ENCODE measurements around the gene PAN3.

PAN3 gene

DNA sequence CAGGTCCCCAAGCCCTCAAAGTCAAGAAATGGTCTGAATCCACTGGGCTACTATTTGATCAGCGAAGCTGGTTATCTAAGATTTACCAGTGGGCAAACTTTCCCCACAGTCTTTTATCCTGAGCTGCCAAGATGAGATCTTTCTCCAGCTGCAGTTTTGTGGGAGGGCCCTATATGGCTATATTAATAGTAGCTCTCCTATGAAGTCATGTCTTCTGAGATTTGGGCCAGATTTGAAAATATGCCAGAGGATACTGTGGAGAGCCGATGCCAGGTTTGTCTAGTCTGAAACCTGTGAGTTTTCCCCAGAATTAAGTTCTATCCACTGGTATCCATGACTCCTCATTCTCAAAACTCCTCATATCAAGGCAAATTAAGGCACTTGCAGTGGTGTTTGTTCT is 183.4 kb downstream of the PAN3 start:
- H3K36me3 ChIP-seq (ENCODE audit: control insufficient read depth in 2 of 2, insufficient read depth in 1 of 2, low read length in 2 of 2), result no peaks in the 10 kb centered on the region
- POLR2A ChIA-PET, result no interaction called here
- no peak overlapping the region for H3K4me3 ChIP-seq (ENCODE audit: low read depth, low read length)
- CTCF ChIA-PET, result no interaction called here
- no peaks in the 10 kb centered on the region; the same call in 1 of the 2 replicates for H3K4me1 ChIP-seq (ENCODE audit: control insufficient read depth, insufficient read depth, low read length)
- TF ChIP-seq ZNF549 (tag by site-specific recombination; IDR thresholded peaks at IDR 0.05), result no peak
- TF ChIP-seq EGR2 (tag by site-specific recombination; IDR thresholded peaks at IDR 0.05; ENCODE audit: low read depth), result no peak
- TF ChIP-seq, protein P1, sequence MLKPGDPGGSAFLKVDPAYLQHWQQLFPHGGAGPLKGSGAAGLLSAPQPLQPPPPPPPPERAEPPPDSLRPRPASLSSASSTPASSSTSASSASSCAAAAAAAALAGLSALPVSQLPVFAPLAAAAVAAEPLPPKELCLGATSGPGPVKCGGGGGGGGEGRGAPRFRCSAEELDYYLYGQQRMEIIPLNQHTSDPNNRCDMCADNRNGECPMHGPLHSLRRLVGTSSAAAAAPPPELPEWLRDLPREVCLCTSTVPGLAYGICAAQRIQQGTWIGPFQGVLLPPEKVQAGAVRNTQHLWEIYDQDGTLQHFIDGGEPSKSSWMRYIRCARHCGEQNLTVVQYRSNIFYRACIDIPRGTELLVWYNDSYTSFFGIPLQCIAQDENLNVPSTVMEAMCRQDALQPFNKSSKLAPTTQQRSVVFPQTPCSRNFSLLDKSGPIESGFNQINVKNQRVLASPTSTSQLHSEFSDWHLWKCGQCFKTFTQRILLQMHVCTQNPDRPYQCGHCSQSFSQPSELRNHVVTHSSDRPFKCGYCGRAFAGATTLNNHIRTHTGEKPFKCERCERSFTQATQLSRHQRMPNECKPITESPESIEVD (tag by site-specific recombination; IDR thresholded peaks at IDR 0.05), result no peak
- TF ChIP-seq ZNF791 (tag by site-specific recombination; IDR thresholded peaks at IDR 0.05), result no peak
- TF ChIP-seq, protein P2, sequence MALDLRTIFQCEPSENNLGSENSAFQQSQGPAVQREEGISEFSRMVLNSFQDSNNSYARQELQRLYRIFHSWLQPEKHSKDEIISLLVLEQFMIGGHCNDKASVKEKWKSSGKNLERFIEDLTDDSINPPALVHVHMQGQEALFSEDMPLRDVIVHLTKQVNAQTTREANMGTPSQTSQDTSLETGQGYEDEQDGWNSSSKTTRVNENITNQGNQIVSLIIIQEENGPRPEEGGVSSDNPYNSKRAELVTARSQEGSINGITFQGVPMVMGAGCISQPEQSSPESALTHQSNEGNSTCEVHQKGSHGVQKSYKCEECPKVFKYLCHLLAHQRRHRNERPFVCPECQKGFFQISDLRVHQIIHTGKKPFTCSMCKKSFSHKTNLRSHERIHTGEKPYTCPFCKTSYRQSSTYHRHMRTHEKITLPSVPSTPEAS (tag by site-specific recombination; IDR thresholded peaks at IDR 0.05), result no peak
- TF ChIP-seq, protein P3, sequence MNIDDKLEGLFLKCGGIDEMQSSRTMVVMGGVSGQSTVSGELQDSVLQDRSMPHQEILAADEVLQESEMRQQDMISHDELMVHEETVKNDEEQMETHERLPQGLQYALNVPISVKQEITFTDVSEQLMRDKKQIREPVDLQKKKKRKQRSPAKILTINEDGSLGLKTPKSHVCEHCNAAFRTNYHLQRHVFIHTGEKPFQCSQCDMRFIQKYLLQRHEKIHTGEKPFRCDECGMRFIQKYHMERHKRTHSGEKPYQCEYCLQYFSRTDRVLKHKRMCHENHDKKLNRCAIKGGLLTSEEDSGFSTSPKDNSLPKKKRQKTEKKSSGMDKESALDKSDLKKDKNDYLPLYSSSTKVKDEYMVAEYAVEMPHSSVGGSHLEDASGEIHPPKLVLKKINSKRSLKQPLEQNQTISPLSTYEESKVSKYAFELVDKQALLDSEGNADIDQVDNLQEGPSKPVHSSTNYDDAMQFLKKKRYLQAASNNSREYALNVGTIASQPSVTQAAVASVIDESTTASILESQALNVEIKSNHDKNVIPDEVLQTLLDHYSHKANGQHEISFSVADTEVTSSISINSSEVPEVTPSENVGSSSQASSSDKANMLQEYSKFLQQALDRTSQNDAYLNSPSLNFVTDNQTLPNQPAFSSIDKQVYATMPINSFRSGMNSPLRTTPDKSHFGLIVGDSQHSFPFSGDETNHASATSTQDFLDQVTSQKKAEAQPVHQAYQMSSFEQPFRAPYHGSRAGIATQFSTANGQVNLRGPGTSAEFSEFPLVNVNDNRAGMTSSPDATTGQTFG (tag by site-specific recombination; IDR thresholded peaks at IDR 0.05; ENCODE audit: borderline replicate concordance), result no peak
- no peak for TF ChIP-seq ZNF214 (tag by site-specific recombination; IDR thresholded peaks at IDR 0.05; ENCODE audit: borderline replicate concordance)
- no peak for TF ChIP-seq ZNF701 (tag by site-specific recombination; IDR thresholded peaks at IDR 0.05)
- no peak for TF ChIP-seq ZNF610 (tag by site-specific recombination; IDR thresholded peaks at IDR 0.05; ENCODE audit: borderline replicate concordance)
- no peak for TF ChIP-seq ZNF146 (tag by site-specific recombination; IDR thresholded peaks at IDR 0.05)
- no peak for TF ChIP-seq ZNF473 (tag by site-specific recombination; IDR thresholded peaks at IDR 0.05)
- no peak for TF ChIP-seq ZBTB21 (tag by site-specific recombination; IDR thresholded peaks at IDR 0.05)
- no peak for TF ChIP-seq ZNF394 (tag by site-specific recombination; IDR thresholded peaks at IDR 0.05; ENCODE audit: borderline replicate concordance)
- TF ChIP-seq, protein P4, sequence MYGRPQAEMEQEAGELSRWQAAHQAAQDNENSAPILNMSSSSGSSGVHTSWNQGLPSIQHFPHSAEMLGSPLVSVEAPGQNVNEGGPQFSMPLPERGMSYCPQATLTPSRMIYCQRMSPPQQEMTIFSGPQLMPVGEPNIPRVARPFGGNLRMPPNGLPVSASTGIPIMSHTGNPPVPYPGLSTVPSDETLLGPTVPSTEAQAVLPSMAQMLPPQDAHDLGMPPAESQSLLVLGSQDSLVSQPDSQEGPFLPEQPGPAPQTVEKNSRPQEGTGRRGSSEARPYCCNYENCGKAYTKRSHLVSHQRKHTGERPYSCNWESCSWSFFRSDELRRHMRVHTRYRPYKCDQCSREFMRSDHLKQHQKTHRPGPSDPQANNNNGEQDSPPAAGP (tag by site-specific recombination; IDR thresholded peaks at IDR 0.05), result no peak
- TF ChIP-seq, protein P5, sequence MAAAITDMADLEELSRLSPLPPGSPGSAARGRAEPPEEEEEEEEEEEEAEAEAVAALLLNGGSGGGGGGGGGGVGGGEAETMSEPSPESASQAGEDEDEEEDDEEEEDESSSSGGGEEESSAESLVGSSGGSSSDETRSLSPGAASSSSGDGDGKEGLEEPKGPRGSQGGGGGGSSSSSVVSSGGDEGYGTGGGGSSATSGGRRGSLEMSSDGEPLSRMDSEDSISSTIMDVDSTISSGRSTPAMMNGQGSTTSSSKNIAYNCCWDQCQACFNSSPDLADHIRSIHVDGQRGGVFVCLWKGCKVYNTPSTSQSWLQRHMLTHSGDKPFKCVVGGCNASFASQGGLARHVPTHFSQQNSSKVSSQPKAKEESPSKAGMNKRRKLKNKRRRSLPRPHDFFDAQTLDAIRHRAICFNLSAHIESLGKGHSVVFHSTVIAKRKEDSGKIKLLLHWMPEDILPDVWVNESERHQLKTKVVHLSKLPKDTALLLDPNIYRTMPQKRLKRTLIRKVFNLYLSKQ (tag by site-specific recombination; IDR thresholded peaks at IDR 0.05; ENCODE audit: borderline replicate concordance), result no peak
- no peak for TF ChIP-seq HOXD13 (CRISPR knock-in tag; IDR thresholded peaks at IDR 0.05; ENCODE audit: borderline replicate concordance)
- no peak for TF ChIP-seq ZNF785 (tag by site-specific recombination; IDR thresholded peaks at IDR 0.05)
- no peak for TF ChIP-seq SETDB1 (IDR thresholded peaks at IDR 0.05; ENCODE audit: insufficient read length, low read length)
- H3K27ac ChIP-seq (ENCODE audit: extremely low read depth, low read depth, low read length), result no peak overlapping the region
- H3K9me3 ChIP-seq (ENCODE audit: control insufficient read depth, insufficient read depth, low read depth, low read length), result no peaks in the 10 kb centered on the region

Measured in HEK293 (cell line).